H1 (cell line): Measurements from ENCODE around the gene TTLL1. TPM values are rescaled to one million over a fixed set of nuclear protein-coding genes. Genes with fewer than 3 reads are reported as not detected.

Experiments used
- CTCF ChIA-PET: fragments of 300-600 bp; sonication (Branson Sonifier 250); formaldehyde crosslinking; loops from one replicate; lab custom pipeline; 2021; ENCODE audit not compliant: partially characterized antibody; lab: Charles Lee
- POLR2A ChIA-PET: fragments of 300-600 bp; sonication (Branson Sonifier 250); formaldehyde crosslinking; loops from one replicate; lab custom pipeline; 2021; ENCODE audit warnings: inconsistent platforms; ENCODE audit not compliant: partially characterized antibody; lab: Charles Lee
- DNase-seq, 2 experiments: peaks; one replicate each; pipeline versions ENCODE4 v3.0.0 to v3.0.0-alpha.2; 2010 to 2022; ENCODE audit warnings: low spot score in 2 of 2, low read depth in 1 of 2, mixed read lengths in 1 of 2
- FAIRE-seq: peaks from 2 replicates; lab custom pipeline; 2011; peaks lifted over from hg19 to GRCh38; lab: Jason Lieb, UNC
- H2AFZ ChIP-seq: 2 replicates; pipeline ENCODE4 v1.8.1; 2012; ENCODE audit warnings: low read length, inconsistent platforms
- H2AK5ac ChIP-seq: 2 replicates; pipeline ENCODE4 v1.6.1; 2013; ENCODE audit warnings: low read depth, low read length
- H2BK120ac ChIP-seq: replicated peaks from 2 replicates; pipeline ENCODE3; 2013; ENCODE audit warnings: low read depth, low read length, inconsistent platforms
- H2BK12ac ChIP-seq: 2 replicates; pipeline ENCODE4 v1.6.1; 2013; ENCODE audit warnings: low read depth, low read length
- H2BK15ac ChIP-seq: 2 replicates; pipeline ENCODE4 v1.6.1; 2013; ENCODE audit warnings: low read length
- H2BK20ac ChIP-seq: 2 replicates; pipeline ENCODE4 v1.6.1; 2013; ENCODE audit warnings: low read length
- H2BK5ac ChIP-seq: 2 replicates; pipeline ENCODE4 v1.6.1; 2013; ENCODE audit warnings: low read depth, low read length
- H3K14ac ChIP-seq: 2 replicates; pipeline ENCODE4 v1.6.1; 2013; ENCODE audit warnings: inconsistent platforms; ENCODE audit not compliant: insufficient read length
- H3K18ac ChIP-seq: 2 replicates; pipeline ENCODE4 v1.6.1; 2013; ENCODE audit warnings: low read length; ENCODE audit errors: extremely low read depth
- H3K23ac ChIP-seq: 2 replicates; pipeline ENCODE4 v1.6.1; 2013; ENCODE audit warnings: inconsistent platforms; ENCODE audit not compliant: insufficient read length
- H3K23me2 ChIP-seq: 2 replicates; pipeline ENCODE4 v1.6.1; 2013; ENCODE audit warnings: low read depth, low read length
- H3K27ac ChIP-seq: 2 replicates; pipeline ENCODE4 v1.6.1; 2011; ENCODE audit warnings: low read depth, low read length, inconsistent platforms
- H3K27me3 ChIP-seq, 4 experiments: replicated peaks in 1 of 4; 1 replicate in 1 of 4; 2 replicates in 3 of 4; pipeline versions ENCODE4 v1.6.1 to v1.8.1; 2011 to 2013; ENCODE audit warnings: low read length in 3 of 4, mild to moderate bottlenecking in 3 of 4, inconsistent platforms in 2 of 4, mixed read lengths in 2 of 4, moderate library complexity in 1 of 4; ENCODE audit not compliant: control insufficient read depth in 3 of 4, insufficient read depth in 3 of 4; ENCODE audit errors: extremely low read depth in 1 of 4
- H3K36me3 ChIP-seq, 4 experiments: 2 replicates each; pipeline versions ENCODE4 v1.6.1 to v1.8.1; 2011 to 2013; ENCODE audit warnings: mild to moderate bottlenecking in 4 of 4, low read length in 3 of 4, moderate library complexity in 2 of 4, control low read depth in 1 of 4, inconsistent platforms in 1 of 4; ENCODE audit not compliant: insufficient read depth in 4 of 4, control insufficient read depth in 2 of 4
- H3K4ac ChIP-seq: replicated peaks from 2 replicates; pipeline ENCODE3; 2013; ENCODE audit warnings: low read length, low read depth, mixed read lengths, inconsistent platforms; ENCODE audit not compliant: insufficient read length
- H3K4me1 ChIP-seq, 4 experiments: replicated peaks in 1 of 4; 1 replicate in 1 of 4; 2 replicates in 3 of 4; pipeline versions ENCODE4 v1.6.1 to v1.8.1; 2011 to 2013; ENCODE audit warnings: low read length in 3 of 4, inconsistent platforms in 2 of 4, mixed read lengths in 1 of 4; ENCODE audit not compliant: insufficient read depth in 4 of 4, control insufficient read depth in 3 of 4
- H3K4me2 ChIP-seq, 2 experiments: 2 replicates each; pipeline versions ENCODE4 v1.6.1 to v1.8.1; 2011 to 2013; ENCODE audit warnings: low read depth in 2 of 2, low read length in 2 of 2, control low read depth in 1 of 2, inconsistent platforms in 1 of 2, mild to moderate bottlenecking in 1 of 2; ENCODE audit not compliant: insufficient read depth in 1 of 2
- H3K4me3 ChIP-seq, 4 experiments: fragments of 200-600, 300-600 bp in 1 of 4; sonication (generic), shearing (Covaris generic), sonication (Bioruptor Twin) in 1 of 4; 2 replicates each; pipeline versions ENCODE4 v1.5.1 to v1.8.1; 2011 to 2016; ENCODE audit warnings: low read length in 4 of 4, low read depth in 3 of 4, control low read depth in 2 of 4, inconsistent platforms in 2 of 4, mild to moderate bottlenecking in 2 of 4, mixed read lengths in 1 of 4, moderate library complexity in 1 of 4; ENCODE audit not compliant: insufficient read depth in 2 of 4; ENCODE audit errors: extremely low read depth in 1 of 4
- H3K56ac ChIP-seq: replicated peaks from 2 replicates; pipeline ENCODE3; 2013; ENCODE audit warnings: low read depth, mild to moderate bottlenecking, mixed read lengths, low read length, inconsistent platforms; ENCODE audit not compliant: insufficient read length
- H3K79me1 ChIP-seq: 2 replicates; pipeline ENCODE4 v1.6.1; 2013; ENCODE audit warnings: low read depth, low read length, control low read depth
- H3K79me2 ChIP-seq, 2 experiments: 2 replicates each; pipeline versions ENCODE4 v1.6.1 to v1.8.1; 2012 to 2013; ENCODE audit warnings: low read length in 2 of 2, mild to moderate bottlenecking in 2 of 2, inconsistent platforms in 1 of 2; ENCODE audit not compliant: insufficient read depth in 2 of 2, control insufficient read depth in 1 of 2
- H3K9ac ChIP-seq, 4 experiments: replicated peaks in 1 of 4; 1 replicate in 1 of 4; 2 replicates in 3 of 4; pipeline versions ENCODE4 v1.6.1 to v1.8.1; 2011 to 2013; ENCODE audit warnings: low read depth in 3 of 4, low read length in 3 of 4, control low read depth in 2 of 4, mild to moderate bottlenecking in 2 of 4, moderate library complexity in 2 of 4, inconsistent platforms in 1 of 4; ENCODE audit errors: extremely low read depth in 1 of 4
- H3K9me3 ChIP-seq, 2 experiments: 2 replicates each; pipeline versions ENCODE4 v1.6.1 to v1.8.1; 2012 to 2013; ENCODE audit warnings: mild to moderate bottlenecking in 2 of 2, moderate library complexity in 2 of 2, control low read depth in 1 of 2, inconsistent platforms in 1 of 2, low read depth in 1 of 2, low read length in 1 of 2, mixed read lengths in 1 of 2; ENCODE audit not compliant: insufficient read depth in 2 of 2
- H4K20me1 ChIP-seq, 2 experiments: replicated peaks in 1 of 2; 2 replicates each; pipeline versions ENCODE3 to v1.8.1; 2011 to 2013; ENCODE audit warnings: inconsistent platforms in 2 of 2, low read length in 2 of 2, mild to moderate bottlenecking in 1 of 2; ENCODE audit not compliant: insufficient read depth in 2 of 2, control insufficient read depth in 1 of 2
- H4K5ac ChIP-seq: 2 replicates; pipeline ENCODE4 v1.6.1; 2013; ENCODE audit warnings: low read length, low read depth, mixed read lengths, inconsistent platforms; ENCODE audit not compliant: insufficient read length
- H4K8ac ChIP-seq: 2 replicates; pipeline ENCODE4 v1.8.0; 2013; ENCODE audit warnings: mild to moderate bottlenecking, moderate library complexity, low read length, inconsistent platforms; ENCODE audit not compliant: insufficient read depth; ENCODE audit errors: extremely low read depth
- H4K91ac ChIP-seq: replicated peaks from 2 replicates; pipeline ENCODE3; 2013; ENCODE audit warnings: low read length, mixed read lengths, inconsistent platforms; ENCODE audit not compliant: insufficient read length
- EGR1 ChIP-seq: IDR thresholded peaks from 2 replicates; pipeline ENCODE4 v1.6.1; 2011; ENCODE audit warnings: low read depth, low read length, borderline replicate concordance
- JUND ChIP-seq: IDR thresholded peaks from 2 replicates; pipeline ENCODE4 v1.6.1; 2011; ENCODE audit warnings: mild to moderate bottlenecking, improper control_type of control experiment, low read length
- KDM1A ChIP-seq: fragments of 200-600, 300-600 bp; sonication (generic); IDR thresholded peaks from 2 replicates; pipeline ENCODE4 v1.7.1; 2016; ENCODE audit warnings: mild to moderate bottlenecking, low read length, borderline replicate concordance
- KDM4A ChIP-seq: IDR thresholded peaks from one replicate; pipeline ENCODE4 v1.7.1; 2012; ENCODE audit warnings: low read depth, mild to moderate bottlenecking, moderate library complexity, low read length, inconsistent platforms; ENCODE audit not compliant: severe bottlenecking
- POU5F1 ChIP-seq: IDR thresholded peaks from 2 replicates; pipeline ENCODE4 v1.6.1; 2011; ENCODE audit warnings: low read depth, mild to moderate bottlenecking, low read length, moderate library complexity
- TEAD4 ChIP-seq: IDR thresholded peaks from 2 replicates; pipeline ENCODE4 v1.6.1; 2012; ENCODE audit warnings: low read depth, low read length, inconsistent platforms, mixed read lengths
- WGBS, 2 experiments: shearing (Covaris generic) in 1 of 2; methylation state at CpG; one replicate each; pipeline versions ENCODE4 v1.1.6 to v1.1.7; 2013 to 2015; ENCODE audit warnings: low lambda C conversion rate in 2 of 2, mixed read lengths in 2 of 2, inconsistent platforms in 1 of 2, low coverage in 1 of 2, missing lambda C conversion rate in 1 of 2; ENCODE audit not compliant: insufficient replicate concordance in 2 of 2, insufficient coverage in 1 of 2, insufficient read length in 1 of 2; ENCODE audit errors: extremely low coverage in 1 of 2, missing lambda C conversion rate in 1 of 2; 5-methylcytosine and 5-hydroxymethylcytosine counted together
- polyA plus RNA-seq, 7 experiments: library from polyadenylated mRNA; depleted of rRNA in 3 of 7; stranded (reverse) in 5 of 7; unstranded in 2 of 7; fragments of >200 nt in 5 of 7; fragments of 200-250 nt in 2 of 7; gene quantifications; 1 replicate in 5 of 7; 2 replicates in 1 of 7; 4 replicates in 1 of 7; pipeline versions ENCODE4 v1.2.1 to v1.2.3, GENCODE V29; 2011 to 2013; ENCODE audit warnings: missing spikeins in 2 of 7, mixed read lengths in 2 of 7
- total RNA-seq: library from RNA; stranded (reverse); fragmentation: NEBNext Ultra II Directional; extraction: Animal tissue kit (Norgen Biotek cat#: 25700); gene quantifications from 2 replicates; pipeline ENCODE4 v1.2.1, GENCODE V29; 2021
- TF ChIP-seq, protein P1 (sequence below), 3 experiments: IDR thresholded peaks; 1 replicate in 2 of 3; 2 replicates in 1 of 3; pipeline versions ENCODE4 v1.5.1 to v1.6.1; 2011; ENCODE audit warnings: low read length in 3 of 3, mild to moderate bottlenecking in 3 of 3, inconsistent platforms in 2 of 3, low read depth in 1 of 3, moderate library complexity in 1 of 3; ENCODE audit not compliant: insufficient read depth in 1 of 3; ENCODE audit errors: control extremely low read depth in 1 of 3

Gene TTLL1
- total and polyA plus RNA-seq, 2 of the 8 experiments (the other 6 are each of a cell fraction or from before 2014, with no cell fraction given): 5.0 to 13.8 TPM

DNA sequence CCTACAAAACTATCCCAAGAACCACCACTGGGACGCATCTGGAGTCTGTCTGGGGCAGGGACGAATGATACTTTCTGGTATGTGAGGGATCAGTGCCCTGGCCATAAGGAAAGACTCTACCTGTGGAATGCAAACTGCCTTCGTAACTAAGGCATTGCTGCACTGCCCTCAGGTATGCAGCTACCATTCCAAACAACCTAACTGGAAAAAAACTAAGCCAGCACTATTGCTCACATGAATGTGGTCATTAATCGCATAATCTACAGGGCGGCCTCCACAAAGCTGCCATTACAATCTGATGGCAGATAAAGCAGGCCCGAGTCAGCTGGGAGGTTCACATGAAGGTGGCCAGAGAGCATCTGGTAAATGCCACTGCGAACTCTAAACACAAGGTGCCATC is 78.1 kb downstream of the TTLL1 start:
- TF ChIP-seq JUND: no peak
- peak; percentile 81 for TF ChIP-seq TEAD4
- no peak for TF ChIP-seq KDM1A
- TF ChIP-seq, protein P1, sequence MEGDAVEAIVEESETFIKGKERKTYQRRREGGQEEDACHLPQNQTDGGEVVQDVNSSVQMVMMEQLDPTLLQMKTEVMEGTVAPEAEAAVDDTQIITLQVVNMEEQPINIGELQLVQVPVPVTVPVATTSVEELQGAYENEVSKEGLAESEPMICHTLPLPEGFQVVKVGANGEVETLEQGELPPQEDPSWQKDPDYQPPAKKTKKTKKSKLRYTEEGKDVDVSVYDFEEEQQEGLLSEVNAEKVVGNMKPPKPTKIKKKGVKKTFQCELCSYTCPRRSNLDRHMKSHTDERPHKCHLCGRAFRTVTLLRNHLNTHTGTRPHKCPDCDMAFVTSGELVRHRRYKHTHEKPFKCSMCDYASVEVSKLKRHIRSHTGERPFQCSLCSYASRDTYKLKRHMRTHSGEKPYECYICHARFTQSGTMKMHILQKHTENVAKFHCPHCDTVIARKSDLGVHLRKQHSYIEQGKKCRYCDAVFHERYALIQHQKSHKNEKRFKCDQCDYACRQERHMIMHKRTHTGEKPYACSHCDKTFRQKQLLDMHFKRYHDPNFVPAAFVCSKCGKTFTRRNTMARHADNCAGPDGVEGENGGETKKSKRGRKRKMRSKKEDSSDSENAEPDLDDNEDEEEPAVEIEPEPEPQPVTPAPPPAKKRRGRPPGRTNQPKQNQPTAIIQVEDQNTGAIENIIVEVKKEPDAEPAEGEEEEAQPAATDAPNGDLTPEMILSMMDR (IDR thresholded peaks at IDR 0.05; ENCODE audit: control extremely low read depth in 1 of 3, insufficient read depth in 1 of 3, low read depth in 1 of 3, low read length in 3 of 3): peak in 1 of 3 experiments; percentile 19; a peak in 1 of 4 replicates
- no peak for TF ChIP-seq EGR1
- TF ChIP-seq POU5F1: no peak
- no peak for TF ChIP-seq KDM4A
- FAIRE-seq: no peak
- H3K4me3 ChIP-seq: no peak overlapping the region
- no peak overlapping the region for H3K4ac ChIP-seq
- no peak overlapping the region for H3K9ac ChIP-seq
- H3K4me2 ChIP-seq: no peak overlapping the region
- no peak overlapping the region for H3K18ac ChIP-seq
- H3K14ac ChIP-seq: no peak overlapping the region
- ChIA-PET CTCF (interaction anchor here (3.2 kb wide), 1 partner anchor 49 kb away, joined by 9 read pairs; no protein-coding TSS in a partner anchor), POLR2A (interaction anchor here (7.5 kb wide), 1 partner anchor 7 kb away, joined by 94 read pairs; no protein-coding TSS in a partner anchor)
- no peak overlapping the region for H3K27ac ChIP-seq
- WGBS, 2 experiments: 92% methylated on average over 7 of the region's 7 CpGs; no CpG with 5 or more reads in 1 of the 2 experiments
- H2BK5ac ChIP-seq: no peak overlapping the region; the same call in 1 of the 2 replicates
- H4K5ac ChIP-seq: no peak overlapping the region
- no peak overlapping the region for H4K8ac ChIP-seq
- peaks cover 19% of the 10 kb centered on the region for H3K79me1 ChIP-seq
- H4K20me1 ChIP-seq: peaks cover 12 to 29% of the 10 kb centered on the region in 2 experiments
- no peak overlapping the region for H2BK12ac ChIP-seq
- no peak overlapping the region for H3K23ac ChIP-seq
- no peak overlapping the region for H2BK20ac ChIP-seq
- H3K9me3 ChIP-seq: no peaks in the 10 kb centered on the region
- H3K79me2 ChIP-seq: peaks cover 28 to 80% of the 10 kb centered on the region in 2 experiments
- H2BK15ac ChIP-seq: no peak overlapping the region
- 0 out of 2 replicates have a peak overlapping the region, but pooled peaks have one; percentile 31 for H2AK5ac ChIP-seq
- H3K4me1 ChIP-seq: peaks cover 8 to 27% (median 14%) of the 10 kb centered on the region in 4 experiments
- no peak overlapping the region for H3K56ac ChIP-seq
- DNase-seq: no peak
- H3K27me3 ChIP-seq: peaks cover 0 to 5% (median 1%) of the 10 kb centered on the region in 4 experiments; a peak in 3 of 7 replicates
- H3K23me2 ChIP-seq: peaks cover 14% of the 10 kb centered on the region
- no peaks in the 10 kb centered on the region for H3K36me3 ChIP-seq
- no peak overlapping the region for H4K91ac ChIP-seq
- no peak overlapping the region for H2AFZ ChIP-seq
- no peak overlapping the region for H2BK120ac ChIP-seq
